ENCODE data around the gene POLD3.
A peak's percentile ranks its signal among the peaks of the same experiment; 100 is the strongest.

POLD3 gene, protein sequence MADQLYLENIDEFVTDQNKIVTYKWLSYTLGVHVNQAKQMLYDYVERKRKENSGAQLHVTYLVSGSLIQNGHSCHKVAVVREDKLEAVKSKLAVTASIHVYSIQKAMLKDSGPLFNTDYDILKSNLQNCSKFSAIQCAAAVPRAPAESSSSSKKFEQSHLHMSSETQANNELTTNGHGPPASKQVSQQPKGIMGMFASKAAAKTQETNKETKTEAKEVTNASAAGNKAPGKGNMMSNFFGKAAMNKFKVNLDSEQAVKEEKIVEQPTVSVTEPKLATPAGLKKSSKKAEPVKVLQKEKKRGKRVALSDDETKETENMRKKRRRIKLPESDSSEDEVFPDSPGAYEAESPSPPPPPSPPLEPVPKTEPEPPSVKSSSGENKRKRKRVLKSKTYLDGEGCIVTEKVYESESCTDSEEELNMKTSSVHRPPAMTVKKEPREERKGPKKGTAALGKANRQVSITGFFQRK

DNA sequence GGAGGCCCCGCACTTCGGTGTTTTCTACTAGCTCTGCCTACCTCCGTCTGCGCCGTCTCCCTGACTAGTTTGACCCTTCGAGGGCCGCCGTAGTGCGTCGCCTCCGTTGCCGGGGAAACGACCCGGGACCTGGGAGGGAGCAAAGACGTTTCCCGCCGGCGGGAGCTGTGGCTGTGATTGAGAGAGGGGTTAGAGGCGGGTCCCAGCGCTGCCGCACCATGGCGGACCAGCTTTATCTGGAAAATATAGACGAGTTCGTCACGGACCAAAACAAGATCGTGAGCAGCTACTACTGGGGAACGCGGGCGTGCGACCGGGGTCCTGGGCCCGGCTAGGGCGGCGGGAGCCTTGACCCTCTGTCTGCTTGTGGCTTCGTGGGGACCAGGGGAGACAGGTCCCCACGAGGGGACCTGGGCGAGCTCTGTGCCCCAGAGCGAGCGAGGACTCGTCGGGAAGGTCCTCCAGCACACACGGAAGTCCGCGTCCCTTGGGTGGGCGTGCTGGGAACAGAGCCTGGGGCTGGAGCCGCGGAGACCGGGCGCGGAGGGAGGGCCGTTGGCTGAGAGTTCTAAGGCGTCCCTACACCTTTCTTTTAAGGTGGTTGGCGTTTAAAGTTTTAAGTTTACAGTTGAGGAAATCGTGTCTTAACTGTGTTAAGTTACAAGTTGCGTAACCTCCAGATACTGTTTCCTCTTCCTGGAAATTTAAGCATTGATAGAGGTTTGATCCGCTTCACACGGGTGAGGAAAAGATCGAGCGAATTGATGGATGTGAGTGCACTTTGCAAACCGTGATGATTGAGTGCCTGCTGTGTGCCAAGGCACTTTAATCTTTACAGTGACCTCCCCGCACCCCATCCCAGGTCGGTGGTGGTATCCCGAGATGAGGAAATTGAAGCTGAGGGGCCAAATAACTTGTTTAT is at the start of gene POLD3:
TSS of gene POLD3 (plus strand) at position 142 of the 922 bp plus-strand sequence. CDS start at position 219, 77 bp downstream.
- TF ChIP-seq, protein P1, sequence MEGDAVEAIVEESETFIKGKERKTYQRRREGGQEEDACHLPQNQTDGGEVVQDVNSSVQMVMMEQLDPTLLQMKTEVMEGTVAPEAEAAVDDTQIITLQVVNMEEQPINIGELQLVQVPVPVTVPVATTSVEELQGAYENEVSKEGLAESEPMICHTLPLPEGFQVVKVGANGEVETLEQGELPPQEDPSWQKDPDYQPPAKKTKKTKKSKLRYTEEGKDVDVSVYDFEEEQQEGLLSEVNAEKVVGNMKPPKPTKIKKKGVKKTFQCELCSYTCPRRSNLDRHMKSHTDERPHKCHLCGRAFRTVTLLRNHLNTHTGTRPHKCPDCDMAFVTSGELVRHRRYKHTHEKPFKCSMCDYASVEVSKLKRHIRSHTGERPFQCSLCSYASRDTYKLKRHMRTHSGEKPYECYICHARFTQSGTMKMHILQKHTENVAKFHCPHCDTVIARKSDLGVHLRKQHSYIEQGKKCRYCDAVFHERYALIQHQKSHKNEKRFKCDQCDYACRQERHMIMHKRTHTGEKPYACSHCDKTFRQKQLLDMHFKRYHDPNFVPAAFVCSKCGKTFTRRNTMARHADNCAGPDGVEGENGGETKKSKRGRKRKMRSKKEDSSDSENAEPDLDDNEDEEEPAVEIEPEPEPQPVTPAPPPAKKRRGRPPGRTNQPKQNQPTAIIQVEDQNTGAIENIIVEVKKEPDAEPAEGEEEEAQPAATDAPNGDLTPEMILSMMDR (IDR thresholded peaks at IDR 0.05; ENCODE audit: low read depth, low read length): no peak
- DNase-seq (ENCODE audit: extremely low read depth, low read depth): peak; percentile 41

DNA sequence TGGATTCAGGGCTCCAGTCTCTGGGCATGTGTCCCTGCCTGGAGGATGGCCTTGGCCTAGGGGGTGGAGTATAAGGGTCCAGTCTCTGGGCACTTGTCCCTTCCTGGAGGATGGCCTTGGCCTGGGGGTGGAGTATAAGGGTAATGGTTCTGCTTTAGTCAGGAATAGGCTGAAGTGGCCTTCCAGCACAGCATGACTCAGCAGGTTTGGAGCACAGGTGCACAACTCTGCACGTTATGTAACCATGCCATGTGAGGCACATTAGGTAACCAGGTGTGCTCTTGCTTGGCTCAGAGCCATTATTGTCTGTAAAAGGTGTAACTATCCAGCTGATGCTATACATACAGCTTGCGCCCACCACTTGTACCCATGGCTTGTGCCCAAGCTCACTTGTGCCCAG is 48.4 kb upstream of the POLD3 start:
- DNase-seq (ENCODE audit: extremely low read depth, low read depth): no peak
- TF ChIP-seq, protein P1 (IDR thresholded peaks at IDR 0.05; ENCODE audit: low read depth, low read length): no peak

DNA sequence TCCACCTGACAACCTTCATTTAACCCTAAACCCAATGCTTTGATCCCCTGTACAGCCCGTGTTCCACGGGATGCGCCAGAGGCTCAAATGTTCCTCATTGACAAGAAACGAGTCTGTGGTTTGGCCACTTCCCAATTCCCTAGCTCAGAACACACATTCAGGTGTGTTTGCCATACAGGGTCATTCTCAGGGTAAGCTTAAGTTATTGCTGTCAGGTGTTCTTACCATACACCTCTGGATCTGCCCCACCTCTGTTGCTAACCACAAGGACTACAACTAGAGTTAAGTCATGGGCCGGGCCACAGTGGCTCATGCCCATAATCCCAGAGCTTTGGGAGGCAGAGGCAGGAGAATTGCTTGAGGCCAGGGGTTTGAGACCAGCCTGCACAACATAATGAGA is 45.6 kb upstream of the POLD3 start:
- TF ChIP-seq, protein P1 (IDR thresholded peaks at IDR 0.05; ENCODE audit: low read depth, low read length): no peak
- DNase-seq (ENCODE audit: extremely low read depth, low read depth): no peak

DNA sequence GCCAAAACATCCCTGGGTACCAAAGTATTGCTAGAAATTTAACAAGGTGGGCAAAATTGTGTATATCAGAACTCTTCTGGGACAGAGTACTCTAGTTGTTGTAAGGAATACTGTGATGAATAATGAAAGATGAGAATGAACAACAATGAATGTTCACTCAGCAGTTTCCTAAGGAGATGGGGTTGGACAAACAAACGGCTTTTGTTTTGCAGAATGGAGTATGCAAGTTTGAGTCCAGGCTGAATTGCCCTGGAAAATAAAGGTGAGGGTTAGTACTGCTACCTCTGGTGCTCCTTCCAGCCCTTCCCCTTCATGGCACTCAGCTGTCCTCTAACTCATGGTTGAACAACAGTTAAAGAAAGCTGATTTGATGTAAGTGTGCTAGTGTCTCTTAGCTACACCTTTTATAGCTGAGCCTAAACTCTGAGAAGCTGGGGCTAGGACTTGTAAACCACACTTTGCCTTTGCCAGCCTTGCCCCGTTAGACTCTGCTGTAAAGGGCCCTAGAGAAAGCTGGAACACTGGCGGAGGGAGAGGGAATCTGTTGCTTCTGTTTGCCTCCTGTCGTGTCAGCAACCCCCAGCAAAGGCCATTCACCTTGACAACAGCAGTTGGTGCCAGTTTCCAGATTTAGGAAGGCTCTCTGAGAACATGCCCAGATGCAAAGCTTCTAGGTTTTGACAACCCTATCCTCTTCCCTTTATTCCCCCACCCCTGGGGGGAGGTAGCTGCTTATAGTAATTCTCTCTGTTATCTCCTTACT is 41.2 kb upstream of the POLD3 start:
- no peak for DNase-seq (ENCODE audit: extremely low read depth, low read depth)
- TF ChIP-seq, protein P1 (IDR thresholded peaks at IDR 0.05; ENCODE audit: low read depth, low read length): no peak

DNA sequence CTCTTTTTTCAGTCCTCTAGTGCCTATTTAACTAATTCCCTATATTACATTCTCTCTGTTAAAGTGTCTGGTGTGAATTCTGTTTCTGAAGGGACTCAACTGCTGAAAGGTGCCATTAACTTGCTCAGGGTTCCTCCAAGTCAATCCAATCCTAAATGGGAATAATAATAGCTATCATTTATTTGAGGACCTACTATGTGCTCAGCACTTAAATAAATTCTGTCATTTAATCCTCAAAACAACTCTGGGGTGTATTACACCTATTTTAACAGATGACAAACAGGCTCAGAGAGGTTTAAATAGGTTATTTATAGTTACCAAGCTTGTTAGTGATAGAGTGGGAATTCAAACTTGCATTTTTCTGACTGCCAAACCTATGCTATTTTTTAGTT is 40.6 kb upstream of the POLD3 start:
- TF ChIP-seq, protein P1 (IDR thresholded peaks at IDR 0.05; ENCODE audit: low read depth, low read length): no peak
- no peak for DNase-seq (ENCODE audit: extremely low read depth, low read depth)

DNA sequence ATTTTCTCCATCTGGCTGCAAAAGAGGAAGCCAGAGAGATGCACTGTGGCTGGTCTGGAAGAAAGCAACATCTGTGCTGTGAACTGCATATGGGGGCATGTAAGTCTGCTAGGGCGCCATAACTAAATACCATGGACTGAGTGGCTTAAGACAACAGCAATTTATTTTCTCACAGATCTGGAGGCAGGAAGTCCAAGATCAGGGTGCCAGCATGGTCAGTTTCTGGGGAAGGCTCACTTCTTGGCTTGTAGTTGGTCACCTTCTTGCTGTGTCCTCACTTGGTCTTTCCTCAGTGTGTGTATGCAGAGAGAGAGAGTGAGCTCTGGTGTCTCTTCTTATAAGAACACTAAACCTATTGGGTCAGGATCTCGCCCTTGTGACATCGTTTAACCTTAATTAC is 34.9 kb upstream of the POLD3 start:
- TF ChIP-seq, protein P1 (IDR thresholded peaks at IDR 0.05; ENCODE audit: low read depth, low read length): no peak
- DNase-seq (ENCODE audit: extremely low read depth, low read depth): no peak

All from AG09319 (cell line).